Panc1 (cell line): ENCODE data around the gene SLC10A3. TPM values are rescaled to one million over a fixed set of nuclear protein-coding genes. Genes with fewer than 3 reads are reported as not detected.

Source experiments
- ATAC-seq: fragments of 200-7000 bp; cut with Tn5 transposase; 2 replicates; pipeline ENCODE4 v1.9.1; 2020; ENCODE audit warnings: mild to moderate bottlenecking, moderate library complexity
- BruUV-seq: library from RNA; stranded (reverse); fragments of 400-500 nt; replicated peaks from 2 replicates; lab custom pipeline; 2021; lab: Mats Ljungman, UMichigan
- CTCF ChIA-PET: fragments of 300-600 bp; sonication (Branson Sonifier 250); formaldehyde crosslinking; loops from one replicate; lab custom pipeline; 2022; ENCODE audit warnings: antibody characterized with exemption; lab: Charles Lee
- POLR2A ChIA-PET: fragments of 300-600 bp; sonication (Branson Sonifier 250); formaldehyde crosslinking; loops from one replicate; lab custom pipeline; 2022; ENCODE audit warnings: antibody characterized with exemption; lab: Charles Lee
- DNase-seq: peaks from one replicate; pipeline ENCODE4 v3.0.0-alpha.2; 2010; ENCODE audit warnings: low read depth, low spot score
- H3K27ac ChIP-seq: 2 replicates; pipeline ENCODE4 v1.5.1; 2011; ENCODE audit warnings: mild to moderate bottlenecking, low read length, inconsistent platforms
- H3K27me3 ChIP-seq: fragments of 200-500 bp; sonication (Bioruptor generic); 2 replicates; pipeline ENCODE4 v1.6.0; 2014; ENCODE audit warnings: low read length, inconsistent platforms; ENCODE audit not compliant: control insufficient read depth, insufficient read depth
- H3K36me3 ChIP-seq: fragments of 200-500 bp; sonication (Bioruptor generic); 2 replicates; pipeline ENCODE4 v1.5.1; 2014; ENCODE audit warnings: inconsistent platforms, mild to moderate bottlenecking, low read length, moderate library complexity; ENCODE audit not compliant: control insufficient read depth, insufficient read depth
- H3K4me1 ChIP-seq: 2 replicates; pipeline ENCODE4 v1.5.1; 2011; ENCODE audit warnings: inconsistent platforms, mild to moderate bottlenecking, low read length, moderate library complexity; ENCODE audit not compliant: control insufficient read depth, insufficient read depth
- H3K4me3 ChIP-seq, 2 experiments: 2 replicates each; pipeline ENCODE4 v1.5.1; 2011 to 2012; ENCODE audit warnings: low read depth in 2 of 2, low read length in 2 of 2, mild to moderate bottlenecking in 2 of 2, inconsistent platforms in 1 of 2, moderate library complexity in 1 of 2
- H3K9me3 ChIP-seq: fragments of 200-500 bp; sonication (Bioruptor generic); 2 replicates; pipeline ENCODE4 v1.5.1; 2014; ENCODE audit warnings: low read depth, mild to moderate bottlenecking, inconsistent platforms, low read length, moderate library complexity; ENCODE audit not compliant: control insufficient read depth, insufficient read depth
- POLR2AphosphoS5 ChIP-seq: IDR thresholded peaks from 2 replicates; pipeline ENCODE4 v1.6.1; 2012; ENCODE audit warnings: mild to moderate bottlenecking, low read depth, low read length, moderate library complexity
- SIN3A ChIP-seq: IDR thresholded peaks from 2 replicates; pipeline ENCODE4 v1.6.1; 2012; ENCODE audit warnings: low read depth, mild to moderate bottlenecking, low read length, moderate library complexity, borderline replicate concordance; ENCODE audit not compliant: insufficient read depth
- TCF7L2 ChIP-seq: IDR thresholded peaks from 2 replicates; pipeline ENCODE4 v1.6.1; 2011; ENCODE audit warnings: mild to moderate bottlenecking, low read depth, low read length, inconsistent platforms
- in situ Hi-C: cut with HindIII; loops from 2 replicates; pipeline ENCODE4 v1.10.0; 2016; ENCODE audit warnings: low sequenced_read_pairs, low pct_unique_long_range_greater_than_20kb
- intact Hi-C: fragments of 100-400 bp; cut with micrococcal nuclease; formaldehyde crosslinking; loops from one replicate; pipeline ENCODE4 v1.10.0; 2022; ENCODE audit not compliant: unreplicated experiment
- total RNA-seq: library from RNA; stranded (reverse); gene quantifications from one replicate; pipeline ENCODE4 v1.2.1, GENCODE V29; 2021; ENCODE audit not compliant: unreplicated experiment
- TF ChIP-seq, protein P1 (sequence below): fragments of 450-650 bp; IDR thresholded peaks from 2 replicates; pipeline ENCODE4 v1.5.1; 2017; ENCODE audit warnings: mild to moderate bottlenecking
- TF ChIP-seq, protein P2 (sequence below), 2 experiments: IDR thresholded peaks; 2 replicates each; pipeline ENCODE4 v1.6.1; 2011 to 2012; ENCODE audit warnings: low read depth in 2 of 2, control low read depth in 1 of 2, low read length in 1 of 2, mild to moderate bottlenecking in 1 of 2, moderate library complexity in 1 of 2; ENCODE audit not compliant: insufficient read depth in 1 of 2

The SLC10A3 gene
- total RNA-seq, 1 experiment from 2014 or later: 64.1 TPM

- DNase-seq: no peak
- no peaks in the 10 kb centered on the region for H3K36me3 ChIP-seq
- ChIA-PET CTCF (no interaction called here), POLR2A (no interaction called here)
- intact Hi-C loops (no loop called here), in situ Hi-C loops (no loop called here)
- no peak for ATAC-seq
- H3K27ac ChIP-seq: no peak overlapping the region
- H3K9me3 ChIP-seq: no peaks in the 10 kb centered on the region
- no peaks in the 10 kb centered on the region for H3K4me1 ChIP-seq
- BruUV-seq: no TSS peak
- H3K27me3 ChIP-seq: no peaks in the 10 kb centered on the region
- no peak overlapping the region for H3K4me3 ChIP-seq
- no peak for TF ChIP-seq TCF7L2
- TF ChIP-seq, protein P1, sequence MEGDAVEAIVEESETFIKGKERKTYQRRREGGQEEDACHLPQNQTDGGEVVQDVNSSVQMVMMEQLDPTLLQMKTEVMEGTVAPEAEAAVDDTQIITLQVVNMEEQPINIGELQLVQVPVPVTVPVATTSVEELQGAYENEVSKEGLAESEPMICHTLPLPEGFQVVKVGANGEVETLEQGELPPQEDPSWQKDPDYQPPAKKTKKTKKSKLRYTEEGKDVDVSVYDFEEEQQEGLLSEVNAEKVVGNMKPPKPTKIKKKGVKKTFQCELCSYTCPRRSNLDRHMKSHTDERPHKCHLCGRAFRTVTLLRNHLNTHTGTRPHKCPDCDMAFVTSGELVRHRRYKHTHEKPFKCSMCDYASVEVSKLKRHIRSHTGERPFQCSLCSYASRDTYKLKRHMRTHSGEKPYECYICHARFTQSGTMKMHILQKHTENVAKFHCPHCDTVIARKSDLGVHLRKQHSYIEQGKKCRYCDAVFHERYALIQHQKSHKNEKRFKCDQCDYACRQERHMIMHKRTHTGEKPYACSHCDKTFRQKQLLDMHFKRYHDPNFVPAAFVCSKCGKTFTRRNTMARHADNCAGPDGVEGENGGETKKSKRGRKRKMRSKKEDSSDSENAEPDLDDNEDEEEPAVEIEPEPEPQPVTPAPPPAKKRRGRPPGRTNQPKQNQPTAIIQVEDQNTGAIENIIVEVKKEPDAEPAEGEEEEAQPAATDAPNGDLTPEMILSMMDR: no peak
- TF ChIP-seq, protein P2, sequence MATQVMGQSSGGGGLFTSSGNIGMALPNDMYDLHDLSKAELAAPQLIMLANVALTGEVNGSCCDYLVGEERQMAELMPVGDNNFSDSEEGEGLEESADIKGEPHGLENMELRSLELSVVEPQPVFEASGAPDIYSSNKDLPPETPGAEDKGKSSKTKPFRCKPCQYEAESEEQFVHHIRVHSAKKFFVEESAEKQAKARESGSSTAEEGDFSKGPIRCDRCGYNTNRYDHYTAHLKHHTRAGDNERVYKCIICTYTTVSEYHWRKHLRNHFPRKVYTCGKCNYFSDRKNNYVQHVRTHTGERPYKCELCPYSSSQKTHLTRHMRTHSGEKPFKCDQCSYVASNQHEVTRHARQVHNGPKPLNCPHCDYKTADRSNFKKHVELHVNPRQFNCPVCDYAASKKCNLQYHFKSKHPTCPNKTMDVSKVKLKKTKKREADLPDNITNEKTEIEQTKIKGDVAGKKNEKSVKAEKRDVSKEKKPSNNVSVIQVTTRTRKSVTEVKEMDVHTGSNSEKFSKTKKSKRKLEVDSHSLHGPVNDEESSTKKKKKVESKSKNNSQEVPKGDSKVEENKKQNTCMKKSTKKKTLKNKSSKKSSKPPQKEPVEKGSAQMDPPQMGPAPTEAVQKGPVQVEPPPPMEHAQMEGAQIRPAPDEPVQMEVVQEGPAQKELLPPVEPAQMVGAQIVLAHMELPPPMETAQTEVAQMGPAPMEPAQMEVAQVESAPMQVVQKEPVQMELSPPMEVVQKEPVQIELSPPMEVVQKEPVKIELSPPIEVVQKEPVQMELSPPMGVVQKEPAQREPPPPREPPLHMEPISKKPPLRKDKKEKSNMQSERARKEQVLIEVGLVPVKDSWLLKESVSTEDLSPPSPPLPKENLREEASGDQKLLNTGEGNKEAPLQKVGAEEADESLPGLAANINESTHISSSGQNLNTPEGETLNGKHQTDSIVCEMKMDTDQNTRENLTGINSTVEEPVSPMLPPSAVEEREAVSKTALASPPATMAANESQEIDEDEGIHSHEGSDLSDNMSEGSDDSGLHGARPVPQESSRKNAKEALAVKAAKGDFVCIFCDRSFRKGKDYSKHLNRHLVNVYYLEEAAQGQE (IDR thresholded peaks at IDR 0.05; ENCODE audit: insufficient read depth in 1 of 2, low read depth in 2 of 2, low read length in 1 of 2): no peak
- TF ChIP-seq SIN3A: no peak
- no peak for TF ChIP-seq POLR2AphosphoS5
These were observed 24.8 kb downstream of the SLC10A3 start for GRCh38 chrX:154465601-154466000.

DNA sequence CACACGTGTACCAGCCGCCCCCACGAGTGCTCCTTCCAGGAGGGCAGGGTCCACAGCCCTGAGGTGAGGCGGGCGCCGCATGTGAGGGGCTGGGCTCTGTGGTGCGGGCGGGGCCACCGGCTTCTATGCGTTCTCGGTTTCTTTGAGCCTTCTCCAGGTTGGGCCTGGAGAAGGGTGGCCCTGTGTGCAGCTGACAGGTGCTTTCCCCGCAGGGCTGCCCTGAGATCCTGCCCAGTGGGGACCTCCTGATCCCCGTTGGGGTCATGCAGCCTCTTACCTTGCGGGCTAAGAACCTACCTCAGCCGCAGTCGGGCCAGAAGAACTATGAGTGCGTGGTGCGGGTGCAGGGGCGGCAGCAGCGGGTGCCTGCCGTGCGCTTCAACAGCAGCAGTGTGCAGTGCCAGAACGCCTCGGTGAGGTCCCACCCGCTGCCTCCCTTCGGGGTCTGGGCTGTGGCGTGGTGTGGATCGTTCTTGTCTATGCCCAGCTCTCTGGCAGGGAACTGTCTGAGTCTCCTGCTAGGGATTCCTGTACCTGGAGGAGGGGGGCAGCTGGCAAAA lies 25.5 kb downstream of the SLC10A3 start:
- no peak overlapping the region for H3K27ac ChIP-seq
- H3K9me3 ChIP-seq: no peaks in the 10 kb centered on the region
- peaks cover 1% of the 10 kb centered on the region for H3K4me1 ChIP-seq
- POLR2A ChIA-PET: no interaction called here
- in situ Hi-C loops (no loop called here), intact Hi-C loops (no loop called here)
- H3K27me3 ChIP-seq: no peaks in the 10 kb centered on the region
- DNase-seq (no peak), ATAC-seq (no peak)
- no TSS peak for BruUV-seq
- no peaks in the 10 kb centered on the region for H3K36me3 ChIP-seq
- TF ChIP-seq TCF7L2 (no peak), POLR2AphosphoS5 (no peak), SIN3A (no peak)
- TF ChIP-seq, protein P1: no peak
- TF ChIP-seq, protein P2 (IDR thresholded peaks at IDR 0.05; ENCODE audit: insufficient read depth in 1 of 2, low read depth in 2 of 2, low read length in 1 of 2): no peak
- no peak overlapping the region for H3K4me3 ChIP-seq
- CTCF ChIA-PET: no interaction called here
